Measurements from ENCODE around the gene MYO9A. TPM values are rescaled to one million over a fixed set of nuclear protein-coding genes. Genes with fewer than 3 reads are reported as not detected.
"Not testable (repeated sequence)": the region's sequence is repeated elsewhere in the genome, so short reads cannot be mapped to it uniquely, and the experiment has no call there.

MYO9A gene
- total and polyA plus RNA-seq, 2 donors: 4.4 to 11.6 TPM

GRCh38 chr15:71874245-71874644 lies 243.7 kb downstream of the MYO9A start:
- no peak overlapping the region for H3K27ac ChIP-seq (ENCODE audit: low read depth in 1 of 2, low read length in 1 of 2)
- 97% methylated on average over 3 of the region's 3 CpGs for WGBS
- H3K27me3 ChIP-seq (ENCODE audit: control insufficient read depth in 2 of 2, insufficient read depth in 1 of 2, low read length in 1 of 2): no peaks in the 10 kb centered on the region
- peaks cover 0 to 6% of the 10 kb centered on the region in 2 donors for H3K36me3 ChIP-seq (ENCODE audit: control insufficient read depth in 2 of 2, insufficient read depth in 2 of 2, low read length in 1 of 2)
- no peak for DNase-seq (ENCODE audit: low read depth in 6 of 9, low spot score in 9 of 9)
- no peaks in the 10 kb centered on the region for H3K9me3 ChIP-seq (ENCODE audit: control insufficient read depth in 2 of 2, insufficient read depth in 1 of 2, low read length in 1 of 2)
- H3K4me1 ChIP-seq (ENCODE audit: control insufficient read depth in 2 of 2, insufficient read depth in 2 of 2, low read length in 2 of 2): no peaks in the 10 kb centered on the region
- H3K4me3 ChIP-seq (ENCODE audit: low read length in 2 of 2): no peak overlapping the region

- not testable (repeated sequence) for H3K4me1 ChIP-seq (ENCODE audit: control insufficient read depth in 2 of 2, insufficient read depth in 2 of 2, low read length in 2 of 2); H3K27ac ChIP-seq (ENCODE audit: low read depth in 1 of 2, low read length in 1 of 2); H3K4me3 ChIP-seq (ENCODE audit: low read length in 2 of 2); H3K27me3 ChIP-seq (ENCODE audit: control insufficient read depth in 2 of 2, insufficient read depth in 1 of 2, low read length in 1 of 2); H3K36me3 ChIP-seq (ENCODE audit: control insufficient read depth in 2 of 2, insufficient read depth in 2 of 2, low read length in 1 of 2); DNase-seq (ENCODE audit: low read depth in 6 of 9, low spot score in 9 of 9); H3K9me3 ChIP-seq (ENCODE audit: control insufficient read depth in 2 of 2, insufficient read depth in 1 of 2, low read length in 1 of 2)
- 94% methylated on average over 4 of the region's 4 CpGs for WGBS
Measured at GRCh38 chr15:71858232-71858631, 259.7 kb downstream of the MYO9A start.

GRCh38 chr15:71853543-71853942 lies 264.4 kb downstream of the MYO9A start:
- H3K4me3 ChIP-seq (ENCODE audit: low read length in 2 of 2): no peak overlapping the region
- H3K36me3 ChIP-seq (ENCODE audit: control insufficient read depth in 2 of 2, insufficient read depth in 2 of 2, low read length in 1 of 2): peaks cover 0 to 5% of the 10 kb centered on the region in 2 donors
- no peaks in the 10 kb centered on the region for H3K27me3 ChIP-seq (ENCODE audit: control insufficient read depth in 2 of 2, insufficient read depth in 1 of 2, low read length in 1 of 2)
- 98% methylated on average over 1 of the region's 1 CpG for WGBS
- H3K27ac ChIP-seq (ENCODE audit: low read depth in 1 of 2, low read length in 1 of 2): no peak overlapping the region
- H3K9me3 ChIP-seq (ENCODE audit: control insufficient read depth in 2 of 2, insufficient read depth in 1 of 2, low read length in 1 of 2): no peaks in the 10 kb centered on the region
- no peaks in the 10 kb centered on the region for H3K4me1 ChIP-seq (ENCODE audit: control insufficient read depth in 2 of 2, insufficient read depth in 2 of 2, low read length in 2 of 2)
- DNase-seq (ENCODE audit: low read depth in 6 of 9, low spot score in 9 of 9): no peak

- no peak for DNase-seq (ENCODE audit: low read depth in 6 of 9, low spot score in 9 of 9)
- Histone ChIP-seq H3K4me3 (ENCODE audit: low read length in 2 of 2) (no peak overlapping the region), H3K36me3 (ENCODE audit: control insufficient read depth in 2 of 2, insufficient read depth in 2 of 2, low read length in 1 of 2) (peaks cover 0 to 4% of the 10 kb centered on the region in 2 donors), H3K4me1 (ENCODE audit: control insufficient read depth in 2 of 2, insufficient read depth in 2 of 2, low read length in 2 of 2) (no peaks in the 10 kb centered on the region), H3K9me3 (ENCODE audit: control insufficient read depth in 2 of 2, insufficient read depth in 1 of 2, low read length in 1 of 2) (no peaks in the 10 kb centered on the region), H3K27me3 (ENCODE audit: control insufficient read depth in 2 of 2, insufficient read depth in 1 of 2, low read length in 1 of 2) (no peaks in the 10 kb centered on the region), H3K27ac (ENCODE audit: low read depth in 1 of 2, low read length in 1 of 2) (no peak overlapping the region)
- WGBS: 100% methylated on average over 2 of the region's 2 CpGs
Measured at GRCh38 chr15:71844916-71845315, 273.0 kb downstream of the MYO9A start.

- Histone ChIP-seq H3K4me3 (ENCODE audit: low read length in 2 of 2) (no peak overlapping the region), H3K27ac (ENCODE audit: low read depth in 1 of 2, low read length in 1 of 2) (no peak overlapping the region), H3K4me1 (ENCODE audit: control insufficient read depth in 2 of 2, insufficient read depth in 2 of 2, low read length in 2 of 2) (peaks cover 2 to 3% of the 10 kb centered on the region in 2 donors), H3K27me3 (ENCODE audit: control insufficient read depth in 2 of 2, insufficient read depth in 1 of 2, low read length in 1 of 2) (no peaks in the 10 kb centered on the region), H3K9me3 (ENCODE audit: control insufficient read depth in 2 of 2, insufficient read depth in 1 of 2, low read length in 1 of 2) (no peaks in the 10 kb centered on the region), H3K36me3 (ENCODE audit: control insufficient read depth in 2 of 2, insufficient read depth in 2 of 2, low read length in 1 of 2) (no peaks in the 10 kb centered on the region)
- no peak for DNase-seq (ENCODE audit: low read depth in 6 of 9, low spot score in 9 of 9)
- WGBS: 95% methylated on average over 3 of the region's 3 CpGs
Measured at GRCh38 chr15:71841563-71841962, 276.4 kb downstream of the MYO9A start.

GRCh38 chr15:71830981-71831380 lies 287.0 kb downstream of the MYO9A start:
- H3K27me3 ChIP-seq (ENCODE audit: control insufficient read depth in 2 of 2, insufficient read depth in 1 of 2, low read length in 1 of 2): no peaks in the 10 kb centered on the region
- H3K36me3 ChIP-seq (ENCODE audit: control insufficient read depth in 2 of 2, insufficient read depth in 2 of 2, low read length in 1 of 2): peaks cover 8 to 15% of the 10 kb centered on the region in 2 donors
- DNase-seq (ENCODE audit: low read depth in 6 of 9, low spot score in 9 of 9): no peak
- H3K4me1 ChIP-seq (ENCODE audit: control insufficient read depth in 2 of 2, insufficient read depth in 2 of 2, low read length in 2 of 2): no peaks in the 10 kb centered on the region
- no peak overlapping the region for H3K27ac ChIP-seq (ENCODE audit: low read depth in 1 of 2, low read length in 1 of 2)
- no peak overlapping the region for H3K4me3 ChIP-seq (ENCODE audit: low read length in 2 of 2)
- H3K9me3 ChIP-seq (ENCODE audit: control insufficient read depth in 2 of 2, insufficient read depth in 1 of 2, low read length in 1 of 2): no peaks in the 10 kb centered on the region
- WGBS: 97% methylated on average over 2 of the region's 2 CpGs

GRCh38 chr15:71826196-71826595 lies 291.8 kb downstream of the MYO9A start:
- no peak overlapping the region for H3K4me3 ChIP-seq (ENCODE audit: low read length in 2 of 2)
- H3K9me3 ChIP-seq (ENCODE audit: control insufficient read depth in 2 of 2, insufficient read depth in 1 of 2, low read length in 1 of 2): no peaks in the 10 kb centered on the region
- no peak for DNase-seq (ENCODE audit: low read depth in 6 of 9, low spot score in 9 of 9)
- no peak overlapping the region for H3K27ac ChIP-seq (ENCODE audit: low read depth in 1 of 2, low read length in 1 of 2)
- H3K36me3 ChIP-seq (ENCODE audit: control insufficient read depth in 2 of 2, insufficient read depth in 2 of 2, low read length in 1 of 2): peaks cover 8 to 15% of the 10 kb centered on the region in 2 donors
- no peaks in the 10 kb centered on the region for H3K4me1 ChIP-seq (ENCODE audit: control insufficient read depth in 2 of 2, insufficient read depth in 2 of 2, low read length in 2 of 2)
- H3K27me3 ChIP-seq (ENCODE audit: control insufficient read depth in 2 of 2, insufficient read depth in 1 of 2, low read length in 1 of 2): no peaks in the 10 kb centered on the region
- WGBS: 97% methylated on average over 5 of the region's 5 CpGs

- WGBS: 98% methylated on average over 4 of the region's 4 CpGs
- Histone ChIP-seq H3K36me3 (ENCODE audit: control insufficient read depth in 2 of 2, insufficient read depth in 2 of 2, low read length in 1 of 2) (peaks cover 8 to 15% of the 10 kb centered on the region in 2 donors), H3K9me3 (ENCODE audit: control insufficient read depth in 2 of 2, insufficient read depth in 1 of 2, low read length in 1 of 2) (no peaks in the 10 kb centered on the region), H3K27ac (ENCODE audit: low read depth in 1 of 2, low read length in 1 of 2) (no peak overlapping the region), H3K4me1 (ENCODE audit: control insufficient read depth in 2 of 2, insufficient read depth in 2 of 2, low read length in 2 of 2) (no peaks in the 10 kb centered on the region), H3K27me3 (ENCODE audit: control insufficient read depth in 2 of 2, insufficient read depth in 1 of 2, low read length in 1 of 2) (no peaks in the 10 kb centered on the region), H3K4me3 (ENCODE audit: low read length in 2 of 2) (no peak overlapping the region)
- DNase-seq (ENCODE audit: low read depth in 6 of 9, low spot score in 9 of 9): no peak
Measured at GRCh38 chr15:71825021-71825730, 292.8 kb downstream of the MYO9A start.

- no peak overlapping the region for H3K4me3 ChIP-seq (ENCODE audit: low read length in 2 of 2)
- no peaks in the 10 kb centered on the region for H3K4me1 ChIP-seq (ENCODE audit: control insufficient read depth in 2 of 2, insufficient read depth in 2 of 2, low read length in 2 of 2)
- WGBS: 95% methylated on average over 3 of the region's 3 CpGs
- peaks cover 8 to 11% of the 10 kb centered on the region in 2 donors for H3K36me3 ChIP-seq (ENCODE audit: control insufficient read depth in 2 of 2, insufficient read depth in 2 of 2, low read length in 1 of 2)
- H3K27ac ChIP-seq (ENCODE audit: low read depth in 1 of 2, low read length in 1 of 2): no peak overlapping the region
- no peaks in the 10 kb centered on the region for H3K9me3 ChIP-seq (ENCODE audit: control insufficient read depth in 2 of 2, insufficient read depth in 1 of 2, low read length in 1 of 2)
- H3K27me3 ChIP-seq (ENCODE audit: control insufficient read depth in 2 of 2, insufficient read depth in 1 of 2, low read length in 1 of 2): no peaks in the 10 kb centered on the region
- DNase-seq (ENCODE audit: low read depth in 6 of 9, low spot score in 9 of 9): no peak
Measured at GRCh38 chr15:71823801-71824200, 294.1 kb downstream of the MYO9A start.

Measured in thymus (tissue), 11 donors.